ENCODE results near the gene CNPY1.

Gene CNPY1

GRCh38 chr7:155455776-155456737 lies 90.3 kb downstream of the CNPY1 start:
- TF ChIP-seq GATA3 (IDR thresholded peaks at IDR 0.05; ENCODE audit: low read depth, low read length) (no peak), GATA2 (IDR thresholded peaks at IDR 0.05; ENCODE audit: low read depth, low read length) (no peak)

GRCh38 chr7:155455132-155455693 lies 91.1 kb downstream of the CNPY1 start:
- TF ChIP-seq GATA2 (IDR thresholded peaks at IDR 0.05; ENCODE audit: low read depth, low read length) (no peak), GATA3 (IDR thresholded peaks at IDR 0.05; ENCODE audit: low read depth, low read length) (no peak)

- TF ChIP-seq GATA2 (IDR thresholded peaks at IDR 0.05; ENCODE audit: low read depth, low read length) (no peak), GATA3 (IDR thresholded peaks at IDR 0.05; ENCODE audit: low read depth, low read length) (no peak)
These were observed 91.9 kb downstream of the CNPY1 start for GRCh38 chr7:155454183-155455112.

- TF ChIP-seq GATA3 (IDR thresholded peaks at IDR 0.05; ENCODE audit: low read depth, low read length), result no peak
- TF ChIP-seq GATA2 (IDR thresholded peaks at IDR 0.05; ENCODE audit: low read depth, low read length), result no peak
These were observed 92.8 kb downstream of the CNPY1 start for GRCh38 chr7:155453296-155454182.

GRCh38 chr7:155452505-155453295 lies 93.7 kb downstream of the CNPY1 start:
- TF ChIP-seq GATA3 (IDR thresholded peaks at IDR 0.05; ENCODE audit: low read depth, low read length) (no peak), GATA2 (IDR thresholded peaks at IDR 0.05; ENCODE audit: low read depth, low read length) (no peak)

GRCh38 chr7:155451840-155452239 lies 94.5 kb downstream of the CNPY1 start:
- TF ChIP-seq GATA3 (IDR thresholded peaks at IDR 0.05; ENCODE audit: low read depth, low read length) (no peak), GATA2 (IDR thresholded peaks at IDR 0.05; ENCODE audit: low read depth, low read length) (no peak)
